Ishikawa (cell line): ENCODE measurements around the gene DNAH6.

Experiments
- EP300 ChIP-seq: IDR thresholded peaks from 2 replicates; pipeline ENCODE4 v1.6.1; 2012; ENCODE audit warnings: borderline replicate concordance
- FOXM1 ChIP-seq: IDR thresholded peaks from 2 replicates; pipeline ENCODE4 v1.6.1; 2012; ENCODE audit warnings: low read depth, borderline replicate concordance
- RAD21 ChIP-seq: IDR thresholded peaks from 2 replicates; pipeline ENCODE4 v1.6.1; 2012; ENCODE audit warnings: low read depth
- TAF1 ChIP-seq: IDR thresholded peaks from 2 replicates; pipeline ENCODE4 v1.6.1; 2012; ENCODE audit warnings: low read depth, mild to moderate bottlenecking
- TCF12 ChIP-seq: IDR thresholded peaks from 2 replicates; pipeline ENCODE4 v1.6.1; 2012; ENCODE audit warnings: low read depth
- TEAD4 ChIP-seq: IDR thresholded peaks from 2 replicates; pipeline ENCODE4 v1.6.1; 2012
- YY1 ChIP-seq: IDR thresholded peaks from 2 replicates; pipeline ENCODE4 v1.6.1; 2012; ENCODE audit warnings: low read depth
- ZBTB7A ChIP-seq: IDR thresholded peaks from 2 replicates; pipeline ENCODE4 v1.6.1; 2012; ENCODE audit warnings: low read depth
- TF ChIP-seq, protein P1 (sequence below): IDR thresholded peaks from 2 replicates; pipeline ENCODE4 v1.6.1; 2012
- TF ChIP-seq, protein P2 (sequence below): IDR thresholded peaks from 2 replicates; pipeline ENCODE4 v1.6.1; 2012; ENCODE audit warnings: low read depth, mild to moderate bottlenecking

DNA sequence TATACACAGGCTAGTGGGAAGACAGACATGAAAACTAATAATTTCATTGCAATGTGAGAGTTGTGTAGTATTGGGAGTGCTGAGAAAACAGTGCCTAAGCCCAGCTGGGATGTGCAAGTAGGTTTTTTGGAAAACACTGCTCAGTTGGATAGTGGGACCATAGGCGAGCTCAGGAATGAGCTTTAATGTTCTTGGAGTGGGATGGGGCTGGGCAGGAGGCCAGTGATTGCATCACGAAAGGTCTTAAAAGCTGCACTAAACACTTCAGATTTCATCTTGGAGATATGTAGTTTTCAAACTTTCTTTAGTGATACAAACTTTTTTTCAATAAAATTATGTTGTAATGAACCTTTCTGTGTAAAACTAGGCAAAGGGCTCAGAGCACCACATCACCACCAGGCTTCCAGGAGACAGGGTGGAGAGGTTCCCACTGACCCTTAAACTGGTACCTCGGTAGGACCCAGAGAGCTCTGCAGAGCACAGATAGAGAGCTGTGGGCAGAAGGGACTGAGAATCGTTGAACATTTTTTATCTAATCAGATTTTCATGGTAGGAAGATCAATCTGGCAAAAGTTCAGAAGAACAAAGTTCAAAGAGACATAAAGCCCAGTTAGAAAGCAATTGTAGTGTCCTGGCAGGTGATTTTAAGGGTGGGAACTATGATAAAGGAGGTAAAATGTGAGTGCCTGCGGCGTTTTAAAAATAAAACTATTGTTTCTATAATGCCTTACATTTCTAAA is 188.4 kb downstream of the DNAH6 start:
- TF ChIP-seq TAF1 (no peak), TEAD4 (no peak), ZBTB7A (no peak), TCF12 (no peak), EP300 (no peak), RAD21 (no peak), FOXM1 (no peak), YY1 (no peak)
- TF ChIP-seq, protein P1, sequence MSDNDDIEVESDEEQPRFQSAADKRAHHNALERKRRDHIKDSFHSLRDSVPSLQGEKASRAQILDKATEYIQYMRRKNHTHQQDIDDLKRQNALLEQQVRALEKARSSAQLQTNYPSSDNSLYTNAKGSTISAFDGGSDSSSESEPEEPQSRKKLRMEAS = no peak
- TF ChIP-seq, protein P2, sequence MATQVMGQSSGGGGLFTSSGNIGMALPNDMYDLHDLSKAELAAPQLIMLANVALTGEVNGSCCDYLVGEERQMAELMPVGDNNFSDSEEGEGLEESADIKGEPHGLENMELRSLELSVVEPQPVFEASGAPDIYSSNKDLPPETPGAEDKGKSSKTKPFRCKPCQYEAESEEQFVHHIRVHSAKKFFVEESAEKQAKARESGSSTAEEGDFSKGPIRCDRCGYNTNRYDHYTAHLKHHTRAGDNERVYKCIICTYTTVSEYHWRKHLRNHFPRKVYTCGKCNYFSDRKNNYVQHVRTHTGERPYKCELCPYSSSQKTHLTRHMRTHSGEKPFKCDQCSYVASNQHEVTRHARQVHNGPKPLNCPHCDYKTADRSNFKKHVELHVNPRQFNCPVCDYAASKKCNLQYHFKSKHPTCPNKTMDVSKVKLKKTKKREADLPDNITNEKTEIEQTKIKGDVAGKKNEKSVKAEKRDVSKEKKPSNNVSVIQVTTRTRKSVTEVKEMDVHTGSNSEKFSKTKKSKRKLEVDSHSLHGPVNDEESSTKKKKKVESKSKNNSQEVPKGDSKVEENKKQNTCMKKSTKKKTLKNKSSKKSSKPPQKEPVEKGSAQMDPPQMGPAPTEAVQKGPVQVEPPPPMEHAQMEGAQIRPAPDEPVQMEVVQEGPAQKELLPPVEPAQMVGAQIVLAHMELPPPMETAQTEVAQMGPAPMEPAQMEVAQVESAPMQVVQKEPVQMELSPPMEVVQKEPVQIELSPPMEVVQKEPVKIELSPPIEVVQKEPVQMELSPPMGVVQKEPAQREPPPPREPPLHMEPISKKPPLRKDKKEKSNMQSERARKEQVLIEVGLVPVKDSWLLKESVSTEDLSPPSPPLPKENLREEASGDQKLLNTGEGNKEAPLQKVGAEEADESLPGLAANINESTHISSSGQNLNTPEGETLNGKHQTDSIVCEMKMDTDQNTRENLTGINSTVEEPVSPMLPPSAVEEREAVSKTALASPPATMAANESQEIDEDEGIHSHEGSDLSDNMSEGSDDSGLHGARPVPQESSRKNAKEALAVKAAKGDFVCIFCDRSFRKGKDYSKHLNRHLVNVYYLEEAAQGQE = no peak
